Measurements from ENCODE around the gene HEMK1.

GRCh38 chr3:50632450-50632849 is 63.1 kb downstream of the HEMK1 start:
- TF ChIP-seq EZH2phosphoT487 (IDR thresholded peaks at IDR 0.05; ENCODE audit: borderline replicate concordance, low read depth, low read length): no peak
- TF ChIP-seq CTCF (conservative IDR thresholded peaks at IDR 0.05; ENCODE audit: low read length): 0 out of 2 replicates have a peak, but pooled peaks have one; percentile 20
